ENCODE measurements around the gene FAM81A. TPM values are rescaled to one million over a fixed set of nuclear protein-coding genes. Genes with fewer than 3 reads are reported as not detected.

The FAM81A gene
- total and polyA plus RNA-seq, 12 donors, result 1.3 to 10.1 (median 3.6) TPM

GRCh38 chr15:59437142-59437816 is 707 bp upstream of the FAM81A start:
- intact Hi-C loops (cut with DNase I), result loop anchor here in 4 of 10 donors (5.0 kb wide), 1 partner anchor 65 kb away; the partner anchor contains the start of gene MYO1E (in 4 of the 4)
- peaks cover 0 to 38% (median 0%) of the 10 kb centered on the region in 7 donors for H3K27me3 ChIP-seq
- DNase-seq, result no peak
- peak in 5 of 8 donors; percentile 2 to 46 (median 27) for ATAC-seq
- H3K4me1 ChIP-seq, result peaks cover 7 to 21% (median 17%) of the 10 kb centered on the region in 9 donors
- no peaks in the 10 kb centered on the region for H3K9me3 ChIP-seq
- H3K27ac ChIP-seq, result peak overlapping the region in 5 of 10 donors; percentile 28 to 62 (median 41)
- WGBS, 2 donors, result 2 to 3% methylated on average over 30 of the region's 30 CpGs
- TF ChIP-seq CTCF (IDR thresholded peaks at IDR 0.05), result no peak
- peak overlapping the region in 9 of 10 donors; percentile 37 to 61 (median 55) for H3K4me3 ChIP-seq
- no peaks in the 10 kb centered on the region for H3K36me3 ChIP-seq

GRCh38 chr15:59438625-59439290 is 772 bp downstream of the FAM81A start:
- no peak for DNase-seq
- peaks cover 0 to 38% (median 0%) of the 10 kb centered on the region in 7 donors for H3K27me3 ChIP-seq
- intact Hi-C loops (cut with DNase I), result loop anchor here in 4 of 10 donors (5.0 kb wide), 1 partner anchor 66 kb away; the partner anchor contains the start of gene MYO1E (in 4 of the 4)
- H3K4me1 ChIP-seq, result peaks cover 7 to 21% (median 17%) of the 10 kb centered on the region in 9 donors
- ATAC-seq, result no peak
- peak overlapping the region; percentile 25 to 70 (median 60) for H3K4me3 ChIP-seq
- no peaks in the 10 kb centered on the region for H3K9me3 ChIP-seq
- TF ChIP-seq CTCF (IDR thresholded peaks at IDR 0.05), result no peak
- no peaks in the 10 kb centered on the region for H3K36me3 ChIP-seq
- WGBS, 2 donors, result 51 to 58% methylated on average over 22 of the region's 22 CpGs
- H3K27ac ChIP-seq, result peak overlapping the region in 1 of 10 donors; percentile 7

GRCh38 chr15:59439576-59439975 is 1.6 kb downstream of the FAM81A start:
- WGBS, 2 donors, result 77 to 79% methylated on average over 7 of the region's 7 CpGs

More at GRCh38 chr15:59439576-59439975, 1.6 kb downstream of the FAM81A start:
- H3K27me3 ChIP-seq, result peaks cover 0 to 38% (median 0%) of the 10 kb centered on the region in 7 donors
- no peak overlapping the region for H3K27ac ChIP-seq
- H3K36me3 ChIP-seq, result no peaks in the 10 kb centered on the region
- no peaks in the 10 kb centered on the region for H3K9me3 ChIP-seq
- intact Hi-C loops (cut with DNase I), result loop anchor here in 4 of 10 donors (5.0 kb wide), 1 partner anchor 67 kb away; the partner anchor contains the start of gene MYO1E (in 4 of the 4)
- H3K4me1 ChIP-seq, result peaks cover 7 to 21% (median 17%) of the 10 kb centered on the region in 9 donors
- no peak for DNase-seq
- no peak for TF ChIP-seq CTCF (IDR thresholded peaks at IDR 0.05)
- no peak overlapping the region for H3K4me3 ChIP-seq
- ATAC-seq, result no peak
